ENCODE measurements around the gene LMNB1.

GRCh38 chr5:126777257-126777974 lies 480 bp downstream of the LMNB1 start:
- TF ChIP-seq POLR2AphosphoS5 (IDR thresholded peaks at IDR 0.05; ENCODE audit: low read depth, low read length) (no peak), TAF1 (IDR thresholded peaks at IDR 0.05; ENCODE audit: borderline replicate concordance, insufficient read depth, low read length) (no peak)
